VCaP (cell line): ENCODE data around the gene PCDH9.

Source experiments
- H3K27ac ChIP-seq: fragments of 450-650 bp; 2 replicates; pipeline ENCODE4 v1.5.1; 2017
- CTCF ChIP-seq: fragments of 450-650 bp; conservative IDR thresholded peaks from 2 replicates; pipeline ENCODE4 v1.5.1; 2017; ENCODE audit warnings: mild to moderate bottlenecking, moderate library complexity

PCDH9 gene

GRCh38 chr13:67096418-67096817 is 133.7 kb downstream of the PCDH9 start:
- TF ChIP-seq CTCF = no peak
- no peak overlapping the region for H3K27ac ChIP-seq

GRCh38 chr13:67095621-67096020 is 134.5 kb downstream of the PCDH9 start:
- H3K27ac ChIP-seq = no peak overlapping the region
- TF ChIP-seq CTCF = no peak

DNA sequence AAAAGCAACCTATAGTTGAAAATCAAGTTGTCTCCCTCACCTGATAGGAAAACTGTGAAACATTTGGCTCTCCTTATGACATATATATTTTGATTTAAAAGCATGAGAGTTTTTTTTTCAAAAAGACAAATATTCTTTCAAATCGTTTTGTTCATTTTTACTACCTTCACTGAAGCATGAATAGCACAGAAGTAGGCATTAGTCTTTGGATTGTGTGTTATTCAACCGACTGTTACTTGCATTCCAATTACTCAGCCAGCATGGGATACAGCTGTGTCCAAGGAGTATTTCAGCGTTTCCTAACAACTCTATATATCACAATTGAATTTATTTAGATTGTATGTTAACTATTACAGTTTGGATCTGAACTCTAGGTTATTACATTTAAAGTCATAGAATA is 135.2 kb downstream of the PCDH9 start:
- TF ChIP-seq CTCF = no peak
- H3K27ac ChIP-seq = no peak overlapping the region

DNA sequence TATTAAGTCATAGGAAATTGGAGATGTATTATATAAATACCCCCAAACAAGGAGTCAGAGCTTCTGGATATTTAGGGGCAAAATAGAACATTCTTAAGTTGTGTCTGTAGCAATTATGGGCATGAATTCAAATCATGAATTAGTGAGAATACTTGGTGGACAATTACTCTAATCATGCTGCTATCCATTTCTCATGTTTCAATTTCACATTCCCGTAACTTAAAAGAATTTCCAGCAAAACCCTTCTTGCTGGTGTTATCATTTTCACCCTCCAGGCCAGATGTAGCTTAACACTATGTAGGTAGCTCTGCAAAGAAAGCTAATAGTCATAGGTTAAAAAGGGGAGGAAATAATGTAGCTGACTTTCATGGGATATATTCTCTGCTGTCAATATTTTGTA is 136.1 kb downstream of the PCDH9 start:
- no peak overlapping the region for H3K27ac ChIP-seq
- TF ChIP-seq CTCF = no peak

DNA sequence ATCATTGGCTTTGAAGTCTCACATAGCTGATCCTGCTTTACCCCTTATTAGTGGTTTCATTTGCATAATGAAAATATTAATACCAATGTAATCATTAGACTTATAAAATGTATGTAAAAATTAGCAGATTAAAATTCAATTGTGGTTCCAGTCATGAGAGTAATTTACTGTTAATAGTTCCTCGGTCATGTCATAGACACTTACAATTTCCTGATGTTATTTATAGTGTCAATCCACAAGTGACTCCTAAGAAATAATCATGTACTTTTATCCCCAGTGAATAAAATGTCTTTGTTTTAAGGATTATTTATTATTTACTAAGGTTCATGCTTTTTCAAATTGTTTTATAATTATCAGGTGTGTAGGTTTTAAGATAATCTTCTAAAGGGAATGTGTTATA is 138.5 kb downstream of the PCDH9 start:
- TF ChIP-seq CTCF = no peak
- no peak overlapping the region for H3K27ac ChIP-seq

DNA sequence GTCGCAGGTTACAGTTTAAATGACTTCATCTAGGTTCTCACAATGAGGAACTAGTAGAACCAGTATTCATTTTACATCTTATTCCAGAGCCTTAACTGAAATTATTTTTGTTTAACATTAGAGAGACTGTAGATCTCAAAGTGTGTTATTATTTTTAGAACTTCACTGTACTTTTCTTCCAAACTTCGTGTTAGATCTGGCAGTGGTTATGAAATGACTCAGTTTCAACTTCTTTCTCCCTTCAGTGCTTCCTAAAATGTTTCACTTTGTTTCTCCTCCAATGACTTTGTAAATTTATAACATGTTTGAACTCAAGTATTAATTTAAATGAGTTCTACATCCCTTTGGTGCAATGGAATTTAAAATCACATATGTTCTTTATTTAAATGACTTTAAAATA is 139.3 kb downstream of the PCDH9 start:
- no peak overlapping the region for H3K27ac ChIP-seq
- TF ChIP-seq CTCF = no peak

GRCh38 chr13:67087527-67087926 is 142.6 kb downstream of the PCDH9 start:
- no peak for TF ChIP-seq CTCF
- no peak overlapping the region for H3K27ac ChIP-seq

DNA sequence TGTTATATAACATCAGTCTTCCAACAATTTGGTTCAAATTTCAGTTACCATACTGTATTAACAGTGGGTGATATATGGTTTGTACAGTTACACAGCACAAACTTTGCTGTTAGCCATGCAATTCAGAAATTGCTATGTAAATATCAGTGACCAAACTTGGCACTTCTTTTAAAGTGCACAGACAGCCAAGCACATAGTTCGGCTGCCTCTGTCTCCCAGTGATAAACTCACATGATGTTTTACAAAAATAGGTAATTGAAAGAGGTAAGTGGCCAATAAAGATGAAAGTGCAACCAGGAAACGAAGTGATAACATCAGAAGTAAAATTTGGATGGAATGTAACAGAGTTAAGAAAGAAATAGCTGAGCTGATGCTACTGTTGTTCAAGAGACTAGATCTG is 143.9 kb downstream of the PCDH9 start:
- TF ChIP-seq CTCF = no peak
- H3K27ac ChIP-seq = no peak overlapping the region
